HuH-7 (cell line): ENCODE data around the gene ZNF296.
"Not testable (repeated sequence)": the region's sequence is repeated elsewhere in the genome, so short reads cannot be mapped to it uniquely, and the experiment has no call there.

ENCODE experiments used
- DNase-seq: peaks from one replicate; pipeline ENCODE4 v3.0.0; 2011; ENCODE audit warnings: low spot score

Gene ZNF296

GRCh38 chr19:45076029-45076850 is at the start of gene ZNF296:
ZNF296 (minus strand) TSS chr19:45076478; CDS start chr19:45076373, 105 bp downstream.
- DNase-seq: peak; percentile 96

DNA sequence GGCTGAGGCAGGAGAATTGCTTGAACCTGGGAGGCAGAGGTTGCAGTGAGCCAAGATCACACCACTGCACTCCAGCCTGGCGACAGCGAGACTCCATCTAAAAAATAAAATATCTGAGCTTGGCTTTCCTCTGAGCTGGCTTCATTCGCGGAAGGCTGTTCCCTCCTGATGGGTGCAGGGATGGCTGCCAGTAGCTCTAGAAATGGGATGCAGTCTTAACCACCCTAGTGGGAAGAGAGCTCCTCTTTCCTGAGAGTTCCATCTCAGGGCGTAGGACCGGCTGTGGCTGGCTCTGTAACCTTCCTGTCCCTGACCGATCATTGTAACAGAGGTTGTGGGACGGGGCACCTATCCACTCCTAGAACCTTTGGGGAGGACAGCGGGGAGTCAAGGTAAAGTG is 49.1 kb upstream of the ZNF296 start:
- no peak for DNase-seq

DNA sequence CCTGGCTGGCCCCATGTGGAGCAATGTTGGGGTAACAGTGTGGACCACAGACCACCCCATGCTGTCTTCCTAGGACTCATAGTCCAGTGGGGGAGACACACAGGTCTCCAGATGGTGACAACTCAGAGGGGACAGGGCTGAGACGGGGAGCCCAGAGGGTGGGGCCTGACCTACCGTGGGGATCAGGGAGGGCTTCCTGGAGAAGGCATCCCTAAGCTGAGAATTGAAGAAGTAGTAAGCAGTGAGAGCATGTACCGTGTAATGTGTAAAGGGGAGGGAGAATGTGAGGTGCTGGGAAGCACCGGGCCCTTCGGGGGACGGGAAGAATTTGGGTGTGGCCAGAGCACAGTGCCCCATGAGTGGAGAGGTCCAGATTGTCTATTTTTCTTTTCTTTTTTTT is 47.7 kb upstream of the ZNF296 start:
- DNase-seq: no peak

- DNase-seq: no peak
Observed at GRCh38 chr19:45123440-45123850, 47.2 kb upstream of the ZNF296 start.

DNA sequence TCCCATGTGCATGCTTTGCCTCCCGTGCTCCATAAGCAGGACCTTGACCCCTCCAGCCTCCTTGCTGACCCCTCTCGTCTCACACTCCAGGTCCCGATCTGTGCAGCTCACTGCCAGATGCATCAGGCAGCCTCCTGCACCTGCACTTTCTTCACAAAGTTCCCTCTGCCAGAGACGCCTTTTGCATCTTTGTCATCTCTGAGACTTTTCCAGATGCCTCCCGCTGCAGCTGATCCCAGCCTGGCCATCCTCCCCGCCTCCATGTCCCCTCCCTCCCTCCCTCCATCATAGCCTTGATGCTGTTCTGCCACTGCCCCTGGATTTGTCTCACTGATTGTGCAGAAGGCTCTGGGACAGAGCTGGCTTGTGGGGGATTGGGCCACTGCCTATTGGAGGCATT is 46.6 kb upstream of the ZNF296 start:
- no peak for DNase-seq

- DNase-seq: no peak
Observed at GRCh38 chr19:45121827-45122345, 45.6 kb upstream of the ZNF296 start.

DNA sequence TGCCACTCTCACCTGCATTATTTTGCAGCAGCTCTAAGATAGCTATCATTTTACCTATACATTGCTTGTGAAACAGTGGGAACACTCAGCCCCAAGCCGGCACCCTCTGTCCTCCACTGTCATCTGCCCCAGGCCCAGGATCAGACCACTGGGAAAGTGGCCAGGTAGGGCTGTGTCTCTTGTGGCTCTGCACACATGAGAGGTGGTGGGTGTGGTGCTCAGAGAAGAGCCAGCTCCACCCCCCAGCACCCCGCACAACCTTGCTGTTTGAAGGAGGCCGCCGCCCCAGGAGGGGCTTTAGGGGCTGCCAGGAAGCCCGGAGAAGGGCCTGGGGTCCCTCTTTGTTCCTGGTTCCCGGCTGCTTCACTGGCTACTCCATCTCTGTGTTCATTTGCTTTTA is 43.3 kb upstream of the ZNF296 start:
- DNase-seq: no peak

DNA sequence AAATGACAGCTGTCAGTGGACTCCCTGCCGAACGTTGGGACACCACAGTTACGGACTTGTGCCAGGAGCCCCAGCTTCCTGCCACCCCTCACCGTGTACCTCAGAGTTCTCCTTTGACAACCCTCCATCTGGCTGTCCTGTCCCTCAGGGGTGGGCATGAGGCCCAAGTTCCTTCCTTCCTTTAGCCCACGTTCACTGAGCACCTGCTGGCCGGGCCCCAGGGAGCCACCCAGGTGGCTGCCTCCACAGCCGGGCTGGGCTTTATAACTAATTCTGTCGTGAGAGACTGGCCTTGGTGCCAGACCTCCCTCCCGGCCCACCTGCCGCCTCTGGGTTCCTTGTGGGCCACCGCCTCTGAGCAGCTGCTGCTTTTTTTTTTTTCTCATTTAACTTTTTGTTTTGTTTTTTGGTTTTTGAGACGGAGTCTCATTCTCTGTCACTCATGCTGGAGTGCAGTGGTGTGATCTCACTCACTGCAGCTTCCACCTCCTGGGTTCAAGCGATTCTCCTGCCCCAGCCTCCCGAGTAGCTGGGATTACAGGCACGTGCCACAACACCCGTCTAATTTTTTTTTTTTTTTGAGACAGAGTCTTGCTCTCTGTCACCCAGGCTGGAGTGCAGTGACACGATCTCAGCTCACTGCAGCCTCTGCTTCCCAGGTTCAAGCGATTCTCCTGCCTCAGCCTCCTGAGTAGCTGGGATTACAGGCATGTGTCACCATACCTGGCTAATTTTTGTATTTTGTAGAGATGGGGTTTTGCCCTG is 42.5 kb upstream of the ZNF296 start:
- not testable (repeated sequence) for DNase-seq

- DNase-seq: no peak
Observed at GRCh38 chr19:45118106-45118505, 41.8 kb upstream of the ZNF296 start.

- no peak for DNase-seq
Observed at GRCh38 chr19:45117671-45118070, 41.4 kb upstream of the ZNF296 start.

GRCh38 chr19:45117167-45117594 is 40.9 kb upstream of the ZNF296 start:
- DNase-seq: no peak

- DNase-seq: no peak
Observed at GRCh38 chr19:45115809-45116615, 39.7 kb upstream of the ZNF296 start.

- no peak for DNase-seq
Observed at GRCh38 chr19:45114116-45114515, 37.8 kb upstream of the ZNF296 start.

DNA sequence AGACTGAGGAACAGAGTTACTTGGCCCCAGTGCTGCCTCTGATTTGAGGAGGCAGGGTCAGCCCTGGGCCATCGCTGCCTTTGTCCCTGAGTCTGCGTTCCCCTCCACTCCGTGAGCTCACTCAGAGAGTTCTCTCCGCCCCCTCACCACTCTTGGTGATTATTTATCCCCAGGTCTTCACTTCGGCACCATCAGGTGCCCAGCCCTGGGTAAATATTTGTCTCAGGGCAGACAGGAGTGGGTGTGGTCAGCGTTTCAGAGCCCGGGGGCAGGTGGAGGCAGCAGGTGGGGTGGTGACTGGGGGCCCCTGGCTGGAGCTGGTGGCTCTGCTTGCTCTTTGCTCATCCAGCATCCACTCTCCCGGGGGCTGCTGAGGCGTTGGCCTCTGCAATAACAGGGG is 37.4 kb upstream of the ZNF296 start:
- no peak for DNase-seq

- no peak for DNase-seq
Observed at GRCh38 chr19:45112111-45112827, 36.0 kb upstream of the ZNF296 start.

DNA sequence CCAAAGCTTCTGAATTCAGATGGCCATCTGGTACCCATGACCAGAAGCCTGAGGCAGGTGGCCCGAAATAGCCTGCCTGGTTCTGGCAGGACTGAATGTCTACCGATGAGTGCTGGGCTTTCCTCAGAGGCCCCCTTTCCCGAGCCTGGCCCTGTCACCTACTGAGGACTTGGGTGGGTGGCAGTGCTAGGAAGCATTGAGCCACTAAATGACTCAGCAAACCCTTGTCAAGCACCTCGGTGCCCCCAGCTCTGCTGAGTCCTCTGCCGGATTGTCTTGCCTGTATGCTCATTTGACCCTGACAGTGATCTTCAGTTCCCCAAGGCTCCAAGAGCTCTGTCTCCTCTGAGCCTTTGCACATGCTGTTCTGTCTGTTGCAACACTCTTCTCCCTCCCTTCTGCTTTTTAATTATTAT is 34.6 kb upstream of the ZNF296 start:
- DNase-seq: no peak

GRCh38 chr19:45107621-45108150 is 31.4 kb upstream of the ZNF296 start:
- DNase-seq: no peak

DNA sequence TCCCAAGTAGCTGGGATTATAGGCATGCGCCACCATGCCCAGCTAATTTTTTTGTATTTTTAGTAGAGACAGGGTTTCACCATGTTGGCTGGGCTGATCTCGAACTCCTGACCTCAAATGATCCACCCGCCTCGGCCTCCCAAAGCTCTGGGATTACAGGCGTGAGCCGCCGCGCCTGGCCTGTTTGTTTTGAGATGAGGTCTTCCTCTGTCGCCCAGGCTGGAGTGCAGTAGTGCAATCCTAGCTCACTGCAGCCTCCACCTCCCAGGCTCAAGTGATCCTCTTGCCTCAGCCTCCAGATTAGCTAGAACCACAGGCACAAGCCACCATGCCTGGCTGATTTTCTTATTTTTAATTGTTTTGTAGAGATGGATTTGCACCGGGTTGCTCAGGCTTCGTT is 30.1 kb upstream of the ZNF296 start:
- DNase-seq: not testable (repeated sequence)

DNA sequence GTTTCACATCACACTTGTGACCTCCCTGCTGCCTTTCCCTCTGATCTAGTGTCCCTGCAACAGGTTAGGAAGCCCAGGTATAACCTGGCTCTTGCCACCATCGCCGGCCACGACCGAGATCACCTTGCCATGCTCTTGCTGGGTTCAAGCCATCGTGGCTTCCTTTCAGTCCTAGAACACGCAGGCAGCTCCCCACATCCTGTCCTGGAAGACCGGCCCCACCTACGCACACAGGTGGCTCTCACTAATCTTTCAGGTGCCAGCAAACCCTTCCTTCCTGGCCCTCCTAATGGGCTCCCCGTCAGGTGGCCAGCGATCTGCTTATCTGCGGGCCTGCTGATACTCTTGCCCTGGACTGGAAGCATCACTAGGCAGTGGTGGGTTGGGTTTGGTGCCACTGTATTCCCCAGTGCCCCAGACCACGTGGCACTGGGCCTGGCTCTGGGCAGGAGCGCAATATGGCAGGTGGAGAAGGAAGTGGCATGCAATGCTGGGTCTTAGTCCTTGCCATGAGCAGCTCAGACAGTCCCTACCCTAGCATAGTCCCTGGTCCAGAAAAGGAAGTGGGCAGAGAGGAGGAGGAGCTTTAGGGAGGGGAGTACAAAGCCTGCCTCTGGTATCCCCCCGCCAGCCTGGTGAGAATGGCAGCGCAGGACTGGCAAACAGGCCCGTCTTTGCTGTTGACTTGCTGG is 28.5 kb upstream of the ZNF296 start:
- no peak for DNase-seq

DNA sequence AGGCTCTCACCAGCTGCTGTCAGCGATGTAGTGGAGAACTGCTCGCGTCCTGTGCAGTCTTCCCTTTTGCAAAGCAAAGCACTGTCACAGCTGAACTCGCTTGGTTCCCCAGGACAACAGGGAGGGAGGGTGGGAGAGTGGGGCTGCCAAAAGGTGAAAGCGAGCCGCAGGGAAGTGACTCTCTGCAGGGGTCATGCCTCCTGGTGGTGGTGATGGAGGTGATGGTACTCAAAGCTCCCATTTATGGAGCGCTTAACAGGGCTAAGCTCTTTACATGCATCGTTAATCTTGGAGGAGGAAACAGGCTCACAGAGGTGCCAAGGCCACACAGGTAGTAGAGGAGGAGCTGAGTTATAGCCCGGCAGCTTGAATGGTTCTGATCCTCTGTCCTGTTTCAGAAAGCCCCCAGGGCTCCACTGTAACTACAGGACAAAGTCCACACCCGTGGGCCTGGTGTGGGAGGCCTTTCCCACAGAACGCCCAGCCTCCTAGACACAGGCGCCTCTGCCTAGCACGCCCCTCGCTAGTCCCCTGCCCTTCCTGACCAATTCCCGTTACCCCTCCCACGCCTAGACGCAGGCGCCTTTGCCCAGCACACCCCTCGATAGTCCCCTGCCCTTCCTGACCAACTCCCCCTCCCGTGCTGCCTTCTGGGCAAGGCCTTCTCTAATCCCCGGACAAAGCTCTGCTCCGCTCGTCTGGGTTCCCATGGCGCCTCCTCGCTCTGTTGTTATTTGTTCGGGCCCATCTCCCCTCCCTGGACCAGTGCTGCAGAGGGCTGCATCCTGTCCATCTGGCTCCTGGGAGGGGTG is 27.4 kb upstream of the ZNF296 start:
- no peak for DNase-seq
